Esophagus muscularis mucosa (tissue), 3 donors: Measurements from ENCODE around the gene MRPL1.

Experiments used
- POLR2AphosphoS5 ChIP-seq, 2 donors: sonication (generic); formaldehyde crosslinking; IDR thresholded peaks; one replicate each; pipeline ENCODE4 v1.6.1; 2017; ENCODE audit warnings: antibody characterized with exemption in 2 of 2
- TF ChIP-seq, protein P1 (sequence below), 3 experiments: fragments of 200-600 bp in 2 of 3; fragments of 450-650 bp in 1 of 3; sonication (generic) in 2 of 3; IDR thresholded peaks; one replicate each; pipeline ENCODE4 v1.5.1; 2017 to 2019; ENCODE audit warnings: antibody characterized with exemption in 3 of 3, mild to moderate bottlenecking in 2 of 3, moderate library complexity in 1 of 3

- TF ChIP-seq POLR2AphosphoS5 (IDR thresholded peaks at IDR 0.05) = no peak
- TF ChIP-seq, protein P1, sequence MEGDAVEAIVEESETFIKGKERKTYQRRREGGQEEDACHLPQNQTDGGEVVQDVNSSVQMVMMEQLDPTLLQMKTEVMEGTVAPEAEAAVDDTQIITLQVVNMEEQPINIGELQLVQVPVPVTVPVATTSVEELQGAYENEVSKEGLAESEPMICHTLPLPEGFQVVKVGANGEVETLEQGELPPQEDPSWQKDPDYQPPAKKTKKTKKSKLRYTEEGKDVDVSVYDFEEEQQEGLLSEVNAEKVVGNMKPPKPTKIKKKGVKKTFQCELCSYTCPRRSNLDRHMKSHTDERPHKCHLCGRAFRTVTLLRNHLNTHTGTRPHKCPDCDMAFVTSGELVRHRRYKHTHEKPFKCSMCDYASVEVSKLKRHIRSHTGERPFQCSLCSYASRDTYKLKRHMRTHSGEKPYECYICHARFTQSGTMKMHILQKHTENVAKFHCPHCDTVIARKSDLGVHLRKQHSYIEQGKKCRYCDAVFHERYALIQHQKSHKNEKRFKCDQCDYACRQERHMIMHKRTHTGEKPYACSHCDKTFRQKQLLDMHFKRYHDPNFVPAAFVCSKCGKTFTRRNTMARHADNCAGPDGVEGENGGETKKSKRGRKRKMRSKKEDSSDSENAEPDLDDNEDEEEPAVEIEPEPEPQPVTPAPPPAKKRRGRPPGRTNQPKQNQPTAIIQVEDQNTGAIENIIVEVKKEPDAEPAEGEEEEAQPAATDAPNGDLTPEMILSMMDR (IDR thresholded peaks at IDR 0.05) = no peak
These were observed 75.9 kb downstream of the MRPL1 start for GRCh38 chr4:77938560-77938959.
